PC-9 (cell line): Measurements from ENCODE around the gene NKRF. TPM values are rescaled to one million over a fixed set of nuclear protein-coding genes. Genes with fewer than 3 reads are reported as not detected.

Source experiments
- BruUV-seq: library from RNA; stranded (reverse); fragments of 400-500 nt; replicated peaks from 2 replicates; lab custom pipeline; 2021; lab: Mats Ljungman, UMichigan
- CTCF ChIA-PET: fragments of 300-600 bp; sonication (Branson Sonifier 250); formaldehyde crosslinking; loops from one replicate; lab custom pipeline; 2022; ENCODE audit warnings: antibody characterized with exemption; lab: Charles Lee
- POLR2A ChIA-PET: fragments of 300-600 bp; sonication (Branson Sonifier 250); formaldehyde crosslinking; loops from one replicate; lab custom pipeline; 2022; ENCODE audit warnings: antibody characterized with exemption; ENCODE audit not compliant: unreplicated experiment; lab: Charles Lee
- DNase-seq, 2 experiments: peaks; one replicate each; pipeline versions ENCODE4 v3.0.0 to v3.0.0-alpha.2; 2015 to 2022; ENCODE audit warnings: mixed read lengths in 1 of 2
- H2AFZ ChIP-seq: fragments of 200-600 bp; sonication (generic); 2 replicates; pipeline ENCODE4 v1.8.1; 2017; ENCODE audit warnings: antibody characterized with exemption
- H3F3A ChIP-seq: fragments of 200-600 bp; sonication (generic); 2 replicates; pipeline ENCODE4 v1.8.1; 2017; ENCODE audit warnings: antibody characterized with exemption, mild to moderate bottlenecking, low read depth; ENCODE audit not compliant: insufficient read depth
- H3K27ac ChIP-seq: fragments of 200-600 bp; sonication (generic); 2 replicates; pipeline ENCODE4 v1.6.1; 2016; ENCODE audit warnings: mixed run types
- H3K27me3 ChIP-seq: fragments of 200-600 bp; sonication (generic); 2 replicates; pipeline ENCODE4 v1.6.1; 2016; ENCODE audit warnings: low read depth, mixed run types; ENCODE audit not compliant: insufficient read depth
- H3K36me3 ChIP-seq: fragments of 200-600 bp; sonication (generic); 2 replicates; pipeline ENCODE4 v1.6.1; 2016; ENCODE audit warnings: low read depth, mixed run types
- H3K4me1 ChIP-seq: fragments of 200-600 bp; sonication (generic); replicated peaks from 2 replicates; pipeline ENCODE4 v1.6.1; 2016; ENCODE audit warnings: mixed run types; ENCODE audit not compliant: insufficient read depth
- H3K4me2 ChIP-seq: fragments of 200-600 bp; sonication (generic); 2 replicates; pipeline ENCODE4 v1.6.1; 2017; ENCODE audit warnings: mixed run types
- H3K4me3 ChIP-seq: fragments of 200-600 bp; sonication (generic); 2 replicates; pipeline ENCODE4 v1.6.1; 2016; ENCODE audit warnings: mixed run types
- H3K79me2 ChIP-seq: fragments of 200-600 bp; sonication (generic); 2 replicates; pipeline ENCODE4 v1.6.1; 2017; ENCODE audit warnings: low read depth, mixed run types
- H3K9me2 ChIP-seq: fragments of 200-600 bp; sonication (generic); 2 replicates; pipeline ENCODE4 v1.8.1; 2017; ENCODE audit warnings: mild to moderate bottlenecking; ENCODE audit not compliant: insufficient read depth
- H3K9me3 ChIP-seq: fragments of 200-600 bp; sonication (generic); 2 replicates; pipeline ENCODE4 v1.8.1; 2016; ENCODE audit warnings: low read depth; ENCODE audit not compliant: insufficient read depth
- H4K20me1 ChIP-seq: fragments of 200-600 bp; sonication (generic); 2 replicates; pipeline ENCODE4 v1.8.1; 2017; ENCODE audit not compliant: insufficient read depth
- CTCF ChIP-seq: fragments of 200-600 bp; sonication (generic); conservative IDR thresholded peaks from 2 replicates; pipeline ENCODE4 v1.6.1; 2017; ENCODE audit warnings: mixed run types, antibody characterized with exemption, mild to moderate bottlenecking, moderate library complexity
- EZH2 ChIP-seq: fragments of 200-600 bp; sonication (generic); IDR thresholded peaks from 2 replicates; pipeline ENCODE4 v1.8.0; 2017; ENCODE audit warnings: antibody characterized with exemption, low read depth
- intact Hi-C: fragments of 100-400 bp; cut with micrococcal nuclease; formaldehyde crosslinking; loops from one replicate; pipeline ENCODE4 v1.10.0; 2022; ENCODE audit not compliant: unreplicated experiment
- total RNA-seq: library from RNA; stranded (reverse); gene quantifications from 2 replicates; pipeline ENCODE4 v1.2.3, GENCODE V29; 2021

NKRF gene
- total RNA-seq, 1 experiment from 2014 or later: 25.7 TPM

DNA sequence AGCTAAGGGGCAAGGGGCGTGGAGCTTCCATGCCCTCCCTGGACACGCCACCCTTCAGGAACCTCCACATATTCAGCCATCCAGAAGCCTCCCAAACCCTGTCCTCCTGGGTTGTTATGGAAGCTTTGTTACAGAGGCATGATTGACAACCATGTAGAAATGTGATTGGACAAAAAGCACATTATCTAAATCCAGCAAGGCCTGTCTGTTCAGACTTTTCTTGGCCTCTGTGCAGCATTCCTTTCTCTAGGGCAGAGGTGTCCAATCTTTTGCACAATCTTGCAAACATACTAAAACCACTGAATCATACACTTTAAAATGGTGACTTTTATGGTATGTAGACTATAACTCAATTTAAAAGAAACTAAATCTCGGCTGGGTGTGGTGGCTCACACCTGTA is 53.7 kb downstream of the NKRF start:
- H4K20me1 ChIP-seq: peaks cover under 1% of the 10 kb centered on the region; the same call in 1 of the 2 replicates
- H3K4me3 ChIP-seq: no peak overlapping the region
- H3K4me2 ChIP-seq: peak overlapping the region; percentile 46
- peaks cover 16% of the 10 kb centered on the region for H3F3A ChIP-seq
- H3K9me3 ChIP-seq: peaks cover 10% of the 10 kb centered on the region; the same call in 1 of the 2 replicates
- H3K9me2 ChIP-seq: no peaks in the 10 kb centered on the region
- peak overlapping the region; percentile 83 for H3K27ac ChIP-seq
- peaks cover 55% of the 10 kb centered on the region for H3K79me2 ChIP-seq
- ChIA-PET POLR2A (interaction anchor here (0.6 kb wide), 1 partner anchor 13 kb away, joined by 6 read pairs; no protein-coding TSS in a partner anchor), CTCF (interaction anchor here (0.7 kb wide), 1 partner anchor 1205 kb away, joined by 5 read pairs; no protein-coding TSS in a partner anchor)
- H3K27me3 ChIP-seq: no peaks in the 10 kb centered on the region
- peaks cover 22% of the 10 kb centered on the region for H3K4me1 ChIP-seq
- DNase-seq: peak; percentile 52 to 90
- TF ChIP-seq CTCF (no peak), EZH2 (no peak)
- intact Hi-C loops: no loop called here
- H2AFZ ChIP-seq: no peak overlapping the region
- H3K36me3 ChIP-seq: peaks cover 14% of the 10 kb centered on the region; the same call in 1 of the 2 replicates
- BruUV-seq: no TSS peak

DNA sequence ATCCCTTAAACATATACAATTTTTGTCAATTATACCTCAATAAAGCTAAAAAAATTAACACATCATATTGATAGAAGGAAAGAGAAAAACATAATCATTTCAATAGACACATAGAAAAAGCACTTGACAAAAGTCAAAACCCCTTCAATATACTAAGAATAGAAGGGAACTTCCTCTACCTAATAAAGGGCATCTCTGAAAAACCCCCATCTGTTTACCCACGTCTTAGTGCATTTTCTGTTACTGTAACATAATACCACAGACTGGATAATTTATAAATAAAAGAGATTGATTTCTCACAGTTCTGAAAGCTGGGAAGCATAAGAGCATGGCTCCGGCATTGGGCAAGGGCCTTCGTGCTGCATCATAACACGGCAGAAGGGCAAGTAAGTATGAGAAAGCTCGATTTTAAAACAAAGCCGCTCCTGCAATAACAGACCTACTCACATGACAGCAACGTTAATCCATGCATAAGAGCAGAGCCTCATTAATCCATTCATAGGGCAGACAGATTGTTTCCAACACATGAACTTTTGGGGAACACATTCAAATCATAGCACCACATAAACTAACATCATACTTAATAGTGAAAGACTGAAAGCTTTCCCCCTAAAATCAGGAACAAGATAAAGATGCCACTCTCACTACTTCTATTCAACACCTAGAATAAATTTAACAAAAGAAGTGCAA is 56.8 kb downstream of the NKRF start:
- peaks cover 10% of the 10 kb centered on the region; the same call in 1 of the 2 replicates for H3K9me3 ChIP-seq
- no peaks in the 10 kb centered on the region for H3K27me3 ChIP-seq
- H3K4me2 ChIP-seq: no peak overlapping the region
- no peak for DNase-seq
- no peak overlapping the region for H3K4me3 ChIP-seq
- CTCF ChIA-PET: no interaction called here
- H3K79me2 ChIP-seq: peaks cover 63% of the 10 kb centered on the region
- H3K9me2 ChIP-seq: no peaks in the 10 kb centered on the region
- intact Hi-C loops: no loop called here
- TF ChIP-seq CTCF: no peak
- TF ChIP-seq EZH2: no peak
- POLR2A ChIA-PET: no interaction called here
- peaks cover 5% of the 10 kb centered on the region; the same call in 1 of the 2 replicates for H4K20me1 ChIP-seq
- H3K4me1 ChIP-seq: peaks cover 22% of the 10 kb centered on the region
- peaks cover 9% of the 10 kb centered on the region; the same call in 1 of the 2 replicates for H3K36me3 ChIP-seq
- BruUV-seq: no TSS peak
- no peak overlapping the region for H2AFZ ChIP-seq
- no peak overlapping the region for H3K27ac ChIP-seq
- peaks cover 16% of the 10 kb centered on the region for H3F3A ChIP-seq

GRCh38 chrX:119541188-119541587 is 65.0 kb downstream of the NKRF start:
- no TSS peak for BruUV-seq
- no peaks in the 10 kb centered on the region for H3K79me2 ChIP-seq
- no peaks in the 10 kb centered on the region for H3K4me1 ChIP-seq
- no peak for DNase-seq
- H3K27me3 ChIP-seq: no peaks in the 10 kb centered on the region
- H3K27ac ChIP-seq: no peak overlapping the region
- no peaks in the 10 kb centered on the region for H3K9me3 ChIP-seq
- no peak overlapping the region for H2AFZ ChIP-seq
- TF ChIP-seq EZH2 (no peak), CTCF (no peak)
- H3K4me3 ChIP-seq: no peak overlapping the region
- peaks cover 16% of the 10 kb centered on the region; the same call in 1 of the 2 replicates for H3K36me3 ChIP-seq
- ChIA-PET POLR2A (no interaction called here), CTCF (no interaction called here)
- intact Hi-C loops: no loop called here
- no peak overlapping the region for H3K4me2 ChIP-seq
- no peaks in the 10 kb centered on the region; the same call in 1 of the 2 replicates for H3F3A ChIP-seq
- H4K20me1 ChIP-seq: no peaks in the 10 kb centered on the region
- H3K9me2 ChIP-seq: no peaks in the 10 kb centered on the region
